ENCODE results near the gene CANX. TPM values are rescaled to one million over a fixed set of nuclear protein-coding genes. Genes with fewer than 3 reads are reported as not detected.
"Not testable (repeated sequence)": the region's sequence is repeated elsewhere in the genome, so short reads cannot be mapped to it uniquely, and the experiment has no call there.

CANX gene, protein sequence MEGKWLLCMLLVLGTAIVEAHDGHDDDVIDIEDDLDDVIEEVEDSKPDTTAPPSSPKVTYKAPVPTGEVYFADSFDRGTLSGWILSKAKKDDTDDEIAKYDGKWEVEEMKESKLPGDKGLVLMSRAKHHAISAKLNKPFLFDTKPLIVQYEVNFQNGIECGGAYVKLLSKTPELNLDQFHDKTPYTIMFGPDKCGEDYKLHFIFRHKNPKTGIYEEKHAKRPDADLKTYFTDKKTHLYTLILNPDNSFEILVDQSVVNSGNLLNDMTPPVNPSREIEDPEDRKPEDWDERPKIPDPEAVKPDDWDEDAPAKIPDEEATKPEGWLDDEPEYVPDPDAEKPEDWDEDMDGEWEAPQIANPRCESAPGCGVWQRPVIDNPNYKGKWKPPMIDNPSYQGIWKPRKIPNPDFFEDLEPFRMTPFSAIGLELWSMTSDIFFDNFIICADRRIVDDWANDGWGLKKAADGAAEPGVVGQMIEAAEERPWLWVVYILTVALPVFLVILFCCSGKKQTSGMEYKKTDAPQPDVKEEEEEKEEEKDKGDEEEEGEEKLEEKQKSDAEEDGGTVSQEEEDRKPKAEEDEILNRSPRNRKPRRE
- total RNA-seq (100 to 1,000 TPM; 255 to 699 (median 500) TPM), polyA plus RNA-seq (100 to 1,000 TPM in 1 of 2 donors, 10 to 100 TPM in 1; 81.6 to 350 TPM)
- long read RNA-seq, donor 1, full-length matches to known transcripts, result 428 of 525 reads
- long read RNA-seq, donor 1, partial matches to known transcripts, result 76 of 525 reads
- long read RNA-seq, donor 1, other reads (novel, unspliced or antisense), result 21 of 525 reads
- long read RNA-seq, donor 2, full-length matches to known transcripts, result 1,314 of 1,648 reads
- long read RNA-seq, donor 2, partial matches to known transcripts, result 226 of 1,648 reads
- long read RNA-seq, donor 2, other reads (novel, unspliced or antisense), result 108 of 1,648 reads
- long read RNA-seq, donor 3, full-length matches to known transcripts, result 748 of 875 reads
- long read RNA-seq, donor 3, partial matches to known transcripts, result 73 of 875 reads
- long read RNA-seq, donor 3, other reads (novel, unspliced or antisense), result 54 of 875 reads

DNA sequence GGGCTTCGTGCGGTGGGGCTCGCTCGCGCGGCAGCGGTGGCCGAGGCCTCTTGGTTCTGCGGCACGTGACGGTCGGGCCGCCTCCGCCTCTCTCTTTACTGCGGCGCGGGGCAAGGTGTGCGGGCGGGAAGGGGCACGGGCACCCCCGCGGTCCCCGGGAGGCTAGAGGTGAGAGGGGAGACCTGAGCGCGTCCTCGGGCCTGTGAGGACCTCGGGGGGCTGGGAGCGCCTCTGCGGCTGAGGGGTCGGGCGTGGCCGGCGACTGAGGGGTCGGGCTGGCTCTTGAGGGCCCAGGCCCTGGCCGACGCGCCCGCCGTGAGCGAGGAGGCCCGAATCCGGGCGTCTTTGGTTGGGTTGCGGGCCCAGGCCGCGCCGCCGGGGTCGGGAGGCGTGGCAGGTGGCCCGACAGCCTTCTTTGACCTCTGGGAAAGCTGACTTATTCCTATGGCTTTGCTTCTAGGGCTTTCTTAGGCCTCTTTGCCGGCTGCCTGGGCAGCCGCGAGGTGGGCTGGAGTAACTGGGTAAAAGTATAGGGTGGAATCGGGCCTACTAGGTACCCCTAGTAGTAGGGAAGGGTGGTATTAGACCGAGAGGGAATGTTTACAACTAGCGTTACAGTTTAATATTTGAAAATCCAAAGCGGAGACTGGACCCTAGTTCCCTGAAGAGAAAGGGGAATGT lies at the start of gene CANX:
Gene CANX (plus strand): TSS at position 33 of the 681 bp plus-strand sequence. CDS start 6,715 bp downstream, outside the sequence.
- Histone ChIP-seq H3K9me3 (no peaks in the 10 kb centered on the region), H3K4me1 (peaks cover 0 to 56% (median 25%) of the 10 kb centered on the region in 12 donors), H3K4me3 (peak within 1 kb of the TSS; percentile 61 to 98 (median 90)), H3K36me3 (peaks cover 0 to 22% (median 0%) of the 10 kb centered on the region in 9 donors), H3K27ac (peak within 1 kb of the TSS; percentile 82 to 98 (median 97)), H3K27me3 (no peaks in the 10 kb centered on the region)
- DNase-seq (no peak), ATAC-seq (peak in 1 of 4 donors; percentile 29)
- WGBS, 4 donors, result 0 to 1% (median 1%) methylated on average over 14 to 58 of the region's 58 CpGs
- TF ChIP-seq POLR2A (IDR thresholded peaks at IDR 0.05), result peak; percentile 63 to 66
- TF ChIP-seq, protein P1, sequence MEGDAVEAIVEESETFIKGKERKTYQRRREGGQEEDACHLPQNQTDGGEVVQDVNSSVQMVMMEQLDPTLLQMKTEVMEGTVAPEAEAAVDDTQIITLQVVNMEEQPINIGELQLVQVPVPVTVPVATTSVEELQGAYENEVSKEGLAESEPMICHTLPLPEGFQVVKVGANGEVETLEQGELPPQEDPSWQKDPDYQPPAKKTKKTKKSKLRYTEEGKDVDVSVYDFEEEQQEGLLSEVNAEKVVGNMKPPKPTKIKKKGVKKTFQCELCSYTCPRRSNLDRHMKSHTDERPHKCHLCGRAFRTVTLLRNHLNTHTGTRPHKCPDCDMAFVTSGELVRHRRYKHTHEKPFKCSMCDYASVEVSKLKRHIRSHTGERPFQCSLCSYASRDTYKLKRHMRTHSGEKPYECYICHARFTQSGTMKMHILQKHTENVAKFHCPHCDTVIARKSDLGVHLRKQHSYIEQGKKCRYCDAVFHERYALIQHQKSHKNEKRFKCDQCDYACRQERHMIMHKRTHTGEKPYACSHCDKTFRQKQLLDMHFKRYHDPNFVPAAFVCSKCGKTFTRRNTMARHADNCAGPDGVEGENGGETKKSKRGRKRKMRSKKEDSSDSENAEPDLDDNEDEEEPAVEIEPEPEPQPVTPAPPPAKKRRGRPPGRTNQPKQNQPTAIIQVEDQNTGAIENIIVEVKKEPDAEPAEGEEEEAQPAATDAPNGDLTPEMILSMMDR (IDR thresholded peaks at IDR 0.05), result no peak
- intact Hi-C loops (cut with DNase I), result loop anchor here in 4 of 10 donors (1.0 to 2.0 kb wide), 5 partner anchors 20 to 74 kb away; partner anchors contain the start of gene MAML1 (in 3 of the 4)

GRCh38 chr5:179649166-179649703 lies 49.5 kb upstream of the CANX start:
- ATAC-seq; H3K36me3 ChIP-seq; intact Hi-C loops (cut with DNase I); H3K9me3 ChIP-seq; DNase-seq; H3K4me3 ChIP-seq; H3K4me1 ChIP-seq; H3K27ac ChIP-seq; H3K27me3 ChIP-seq: not testable (repeated sequence)
- WGBS, 4 donors, result 45 to 71% (median 60%) methylated on average over 8 to 10 of the region's 10 CpGs

DNA sequence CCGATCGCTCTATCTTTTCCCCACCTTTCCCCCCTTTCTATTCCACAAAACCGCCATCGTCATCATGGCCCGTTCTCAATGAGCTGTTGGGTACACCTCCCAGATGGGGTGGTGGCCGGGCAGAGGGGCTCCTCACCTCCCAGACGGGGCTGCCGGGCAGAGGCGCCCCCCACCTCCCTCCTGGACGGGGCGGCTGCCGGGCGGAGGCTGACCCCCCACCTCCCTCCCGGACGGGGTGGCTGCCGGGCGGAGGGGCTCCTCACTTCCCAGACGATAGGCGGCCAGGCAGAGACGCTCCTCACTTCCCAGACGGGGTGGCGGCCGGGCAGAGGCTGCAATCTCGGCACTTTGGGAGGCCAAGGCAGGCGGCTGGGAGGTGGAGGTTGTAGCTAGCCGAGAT lies 48.5 kb upstream of the CANX start:
- H3K4me3 ChIP-seq; H3K9me3 ChIP-seq; intact Hi-C loops (cut with DNase I); H3K27ac ChIP-seq; H3K27me3 ChIP-seq; ATAC-seq; H3K4me1 ChIP-seq; H3K36me3 ChIP-seq; DNase-seq: not testable (repeated sequence)
- WGBS, 4 donors, result 94 to 95% (median 95%) methylated on average over 14 to 26 of the region's 26 CpGs

- H3K27ac ChIP-seq; ATAC-seq; intact Hi-C loops (cut with DNase I); H3K9me3 ChIP-seq; H3K4me3 ChIP-seq; H3K4me1 ChIP-seq; H3K36me3 ChIP-seq; H3K27me3 ChIP-seq; DNase-seq: not testable (repeated sequence)
- WGBS, 4 donors, result 47 to 73% (median 65%) methylated on average over 2 of the region's 2 CpGs
These were observed 45.6 kb upstream of the CANX start for GRCh38 chr5:179653135-179653534.

DNA sequence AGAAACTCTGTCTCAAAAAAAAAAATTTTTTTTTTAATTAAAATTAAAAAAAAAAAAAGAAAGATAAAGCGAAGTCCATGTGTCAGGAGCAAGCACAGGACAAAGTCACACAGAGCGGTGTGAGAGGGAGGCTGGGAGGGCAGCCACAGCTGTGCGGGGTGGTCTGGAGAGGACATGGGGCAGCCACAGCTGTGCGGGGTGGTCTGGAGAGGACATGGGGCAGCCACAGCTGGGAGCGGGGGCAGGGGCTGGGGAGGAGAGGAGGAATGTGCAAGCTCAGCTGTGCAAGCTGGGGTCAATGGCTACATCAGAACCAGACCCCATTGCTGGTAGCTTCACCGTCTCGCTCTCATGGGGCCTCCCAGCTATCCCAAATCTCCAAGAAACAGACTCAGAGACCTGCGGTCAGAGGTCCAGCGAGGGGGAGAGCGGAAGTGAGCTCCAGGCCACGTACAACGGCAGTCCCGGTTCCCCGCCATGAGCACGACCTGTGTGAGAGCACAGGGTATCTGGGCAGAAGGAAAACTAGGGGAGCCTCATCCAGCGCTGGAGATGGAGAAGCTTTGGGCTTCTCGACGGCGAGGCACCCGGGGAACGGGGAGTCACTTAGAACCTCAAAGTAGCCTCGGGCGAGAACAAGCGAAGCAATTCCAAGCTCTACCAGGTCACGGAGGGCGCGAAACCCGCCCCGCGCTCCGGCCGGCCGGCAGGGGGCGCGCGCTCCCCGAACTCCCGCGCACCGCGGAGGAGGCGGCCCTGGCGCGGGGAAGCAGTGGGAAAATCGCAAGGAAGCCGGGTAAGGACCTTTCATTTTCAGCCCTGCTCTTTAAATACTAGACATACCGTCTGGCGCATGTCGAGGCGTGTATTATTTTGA lies 41.2 kb upstream of the CANX start:
- ATAC-seq (peak; percentile 72 to 98 (median 95)), DNase-seq (peak in 1 of 5 donors; percentile 24)
- not testable (repeated sequence) for H3K27me3 ChIP-seq, H3K9me3 ChIP-seq, H3K36me3 ChIP-seq, H3K4me1 ChIP-seq
- intact Hi-C loops (cut with DNase I), result loop anchor here in 2 of 10 donors (2.0 to 5.0 kb wide), 2 partner anchors 19 to 70 kb away; no protein-coding TSS in a partner anchor
- Histone ChIP-seq H3K27ac (peak overlapping the region in 2 of 12 donors; percentile 45 to 47), H3K4me3 (peak overlapping the region in 7 of 12 donors; percentile 27 to 50 (median 38))
- WGBS, 4 donors, result 19 to 38% (median 26%) methylated on average over 7 to 12 of the region's 50 CpGs

DNA sequence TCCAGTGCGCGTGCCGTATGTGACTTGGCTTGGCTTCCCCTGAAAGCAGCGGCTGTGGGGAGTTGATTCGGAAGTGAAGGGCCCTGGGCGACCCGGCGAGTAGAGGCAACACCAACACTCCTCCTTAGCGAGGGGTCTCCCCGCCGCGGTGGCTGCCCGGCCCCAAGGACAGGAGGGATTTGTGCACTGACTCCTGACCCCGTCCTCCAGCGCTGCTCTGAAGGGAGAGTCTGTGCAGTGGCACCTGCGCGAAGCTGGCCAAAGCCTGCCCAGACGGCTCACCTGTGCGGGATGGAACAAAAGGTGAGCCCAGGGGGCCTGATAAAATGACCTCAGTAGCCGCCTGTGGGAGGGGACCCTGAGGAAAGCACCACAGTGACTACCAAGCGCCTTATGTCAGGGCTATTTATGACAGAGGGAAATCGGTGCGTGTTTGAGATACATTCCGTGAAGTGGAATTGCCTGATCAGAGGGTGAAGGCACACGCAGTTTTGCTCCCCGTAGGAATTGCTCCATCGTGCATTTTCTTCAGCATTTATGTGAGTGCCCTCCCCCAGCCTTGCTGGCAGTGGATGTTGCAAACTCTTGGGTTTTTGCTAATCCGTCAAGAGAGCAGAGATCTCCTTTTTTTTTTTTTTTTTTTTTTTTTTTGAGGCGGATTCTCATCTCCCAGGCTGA lies 40.4 kb upstream of the CANX start:
- H3K4me1 ChIP-seq, DNase-seq, H3K27me3 ChIP-seq, H3K9me3 ChIP-seq: not testable (repeated sequence)
- intact Hi-C loops (cut with DNase I), result loop anchor here in 2 of 10 donors (2.0 to 5.0 kb wide), 2 partner anchors 20 to 69 kb away; no protein-coding TSS in a partner anchor
- H3K36me3 ChIP-seq, result peaks cover 0 to 15% (median 4%) of the 10 kb centered on the region in 9 donors
- 7 to 11% (median 8%) methylated on average over 8 to 10 of the region's 29 CpGs for WGBS, 4 donors
- peak overlapping the region in 5 of 12 donors; percentile 38 to 65 (median 56) for H3K27ac ChIP-seq
- ATAC-seq, result peak in 2 of 4 donors; percentile 30 to 31
- peak overlapping the region in 11 of 12 donors; percentile 41 to 63 (median 56) for H3K4me3 ChIP-seq

DNA sequence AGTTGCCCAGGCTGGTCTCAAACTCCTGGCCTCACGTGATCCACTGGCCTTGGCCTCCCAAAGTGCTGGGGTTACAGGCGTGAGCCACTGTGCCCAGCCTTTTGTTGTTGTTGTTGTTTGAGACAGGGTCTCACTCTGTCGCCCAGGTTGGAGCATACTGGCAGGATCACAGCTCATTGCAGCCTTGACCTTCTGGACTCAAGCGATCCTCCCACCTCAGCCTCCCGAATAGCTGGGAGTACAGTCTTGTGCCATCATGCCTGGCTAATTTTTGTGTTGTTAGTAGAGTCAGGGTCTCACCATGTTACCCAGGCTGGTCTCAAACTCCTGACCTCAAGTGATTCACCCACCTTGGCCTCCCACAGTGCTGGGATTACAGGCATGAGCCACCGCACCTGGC lies 37.1 kb upstream of the CANX start:
- intact Hi-C loops (cut with DNase I); H3K4me3 ChIP-seq; DNase-seq; H3K4me1 ChIP-seq; ATAC-seq; H3K27me3 ChIP-seq; H3K27ac ChIP-seq; H3K9me3 ChIP-seq: not testable (repeated sequence)
- 92 to 95% (median 94%) methylated on average over 6 of the region's 6 CpGs for WGBS, 4 donors
- peaks cover 0 to 37% (median 21%) of the 10 kb centered on the region in 9 donors for H3K36me3 ChIP-seq
